ENCODE measurements around the gene EIF4B.

EIF4B gene

DNA sequence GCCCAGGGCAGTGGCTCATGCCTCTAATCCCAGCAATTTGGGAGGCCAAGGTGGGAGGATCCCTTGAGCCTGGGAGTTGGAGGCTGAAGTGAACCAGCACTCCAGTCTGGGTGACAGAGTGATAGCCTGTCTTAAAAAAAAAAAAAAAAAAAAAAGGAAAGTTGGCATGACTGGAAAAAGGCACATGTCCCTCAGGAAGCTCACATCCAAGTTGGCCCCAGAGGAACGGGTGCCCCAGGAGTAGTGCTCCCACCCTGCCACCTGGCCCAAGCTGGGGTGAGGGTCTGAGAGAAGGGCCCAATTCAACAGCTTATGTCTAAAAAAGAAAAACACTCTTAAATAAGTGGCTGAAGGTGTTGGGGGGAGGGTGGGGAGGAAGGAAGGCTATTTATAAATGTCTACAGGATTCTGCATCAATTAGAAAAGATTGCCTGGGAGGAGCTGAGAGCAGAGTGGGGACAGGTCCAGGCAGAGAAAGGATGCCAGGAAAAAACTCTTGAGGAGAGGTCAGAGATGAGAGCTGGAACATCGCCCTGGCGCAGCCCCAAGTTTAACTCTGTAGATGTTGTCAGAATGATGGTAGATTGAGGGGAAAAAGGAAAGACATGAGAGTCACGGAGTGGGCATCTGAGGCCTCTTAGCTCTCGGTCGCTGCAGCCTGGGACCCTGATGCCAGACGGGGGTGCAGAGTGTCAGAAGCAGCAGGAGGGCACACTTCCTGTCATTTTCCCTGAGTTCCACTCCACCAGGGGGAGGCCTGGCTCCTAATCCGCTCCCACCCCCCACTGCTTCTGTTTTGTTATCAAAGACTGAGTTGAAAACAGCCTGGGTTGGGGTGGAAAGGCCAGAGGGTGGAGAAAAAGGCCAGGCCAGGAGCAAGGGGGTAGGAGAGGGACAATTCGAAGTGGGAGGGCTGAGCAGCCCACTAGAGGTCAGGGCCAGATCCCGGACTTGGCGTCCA lies 65.6 kb downstream of the EIF4B start:
- DNase-seq = peak in 1 of 14 donors; percentile 14

DNA sequence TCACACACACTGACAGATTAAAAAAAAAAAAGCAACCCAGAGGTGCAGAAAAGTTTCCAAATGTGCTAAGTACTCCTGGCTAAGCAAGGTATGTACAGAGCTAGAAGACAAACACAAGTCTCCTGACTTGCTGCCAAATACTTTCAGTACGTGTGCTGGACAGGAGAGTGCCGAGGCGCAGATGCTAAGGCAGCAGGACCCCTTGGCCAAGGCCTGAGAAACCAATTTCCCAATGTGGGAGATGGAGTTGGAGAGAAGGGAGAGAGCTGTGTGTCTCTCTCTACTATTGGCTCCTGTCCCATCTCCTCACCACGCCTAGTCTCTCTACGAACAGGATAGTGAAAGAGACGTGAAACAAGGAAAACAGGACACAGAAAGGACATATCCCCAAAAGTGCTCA lies 67.6 kb downstream of the EIF4B start:
- no peak for DNase-seq

- no peak for DNase-seq
Measured at GRCh38 chr12:53074283-53074998, 68.2 kb downstream of the EIF4B start.

DNA sequence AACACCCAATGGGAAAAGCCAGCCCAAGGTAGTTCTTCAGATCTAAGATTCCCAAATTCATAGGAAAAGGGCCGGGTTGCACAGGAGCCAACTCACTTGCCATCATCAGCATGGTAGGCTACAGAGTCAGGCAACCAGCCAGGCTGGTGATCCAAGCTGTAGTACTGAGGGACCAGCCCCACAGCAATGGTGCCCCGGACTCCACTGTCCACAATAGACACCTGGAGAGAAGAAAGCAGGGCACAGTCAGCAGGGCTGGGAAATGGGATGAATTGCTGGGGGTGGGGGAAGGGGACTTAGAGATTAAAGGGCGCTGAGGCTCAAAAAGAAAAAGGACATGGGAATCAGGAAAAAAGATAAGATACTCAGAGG lies 68.7 kb downstream of the EIF4B start:
- DNase-seq = no peak

- DNase-seq = no peak
Measured at GRCh38 chr12:53076461-53076860, 70.2 kb downstream of the EIF4B start.

DNA sequence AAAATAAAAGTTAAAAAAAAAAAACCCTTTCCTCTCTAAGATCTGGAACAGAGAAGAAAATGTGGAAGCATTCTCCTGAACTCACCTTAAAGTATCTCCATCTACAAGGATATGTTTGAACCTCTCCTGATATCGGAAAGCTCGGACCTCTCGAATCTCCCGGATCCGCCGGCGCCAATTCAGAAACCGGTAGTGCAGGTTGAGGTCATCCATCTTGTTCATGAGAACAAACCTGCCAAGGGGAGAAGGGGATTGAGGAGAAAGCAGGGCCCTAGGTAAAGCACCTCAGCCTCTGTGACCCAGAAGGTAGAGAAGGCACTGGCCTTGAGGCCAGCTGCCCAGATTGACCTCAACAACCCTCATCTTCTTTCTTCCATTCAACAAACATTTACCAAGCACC lies 70.8 kb downstream of the EIF4B start:
- DNase-seq = no peak

GRCh38 chr12:53078425-53079225 lies 72.4 kb downstream of the EIF4B start:
- no peak for DNase-seq

GRCh38 chr12:53079226-53080117 lies 73.2 kb downstream of the EIF4B start, which contains the start of gene SPRYD3:
TSS of gene SPRYD3 (minus strand) at chr12:53079390. CDS start at chr12:53079333, 57 bp downstream.
- DNase-seq = peak; percentile 82 to 98 (median 96)

DNA sequence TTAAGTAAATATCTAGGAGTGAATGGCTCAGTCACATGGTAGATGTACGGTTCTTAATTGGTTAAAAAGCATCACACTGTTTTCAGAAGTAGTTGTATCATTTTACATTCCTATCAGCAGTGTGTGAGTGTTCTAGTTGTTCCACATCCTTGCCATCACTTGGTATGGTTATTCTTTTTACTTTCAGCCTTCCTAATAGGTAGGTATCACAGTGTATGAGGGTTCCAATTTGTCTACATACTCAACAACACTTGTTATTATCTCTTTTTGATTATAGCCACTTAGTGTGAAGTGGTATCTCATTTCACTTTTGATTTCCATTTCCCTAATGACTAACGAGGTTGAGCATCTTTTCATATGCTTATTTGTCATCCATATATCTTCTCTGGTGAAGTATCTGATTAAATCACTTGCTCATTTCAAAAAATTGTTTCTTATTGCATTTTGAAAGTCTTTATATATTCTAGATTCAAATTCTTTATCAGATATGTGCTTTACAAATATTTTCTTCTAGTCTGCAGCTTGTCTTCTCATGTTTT lies 76.5 kb downstream of the EIF4B start:
- no peak for DNase-seq

GRCh38 chr12:53086361-53086760 lies 80.1 kb downstream of the EIF4B start:
- no peak for DNase-seq

GRCh38 chr12:53090105-53090504 lies 83.8 kb downstream of the EIF4B start:
- no peak for DNase-seq

- DNase-seq = no peak
Measured at GRCh38 chr12:53090554-53090953, 84.3 kb downstream of the EIF4B start.

DNA sequence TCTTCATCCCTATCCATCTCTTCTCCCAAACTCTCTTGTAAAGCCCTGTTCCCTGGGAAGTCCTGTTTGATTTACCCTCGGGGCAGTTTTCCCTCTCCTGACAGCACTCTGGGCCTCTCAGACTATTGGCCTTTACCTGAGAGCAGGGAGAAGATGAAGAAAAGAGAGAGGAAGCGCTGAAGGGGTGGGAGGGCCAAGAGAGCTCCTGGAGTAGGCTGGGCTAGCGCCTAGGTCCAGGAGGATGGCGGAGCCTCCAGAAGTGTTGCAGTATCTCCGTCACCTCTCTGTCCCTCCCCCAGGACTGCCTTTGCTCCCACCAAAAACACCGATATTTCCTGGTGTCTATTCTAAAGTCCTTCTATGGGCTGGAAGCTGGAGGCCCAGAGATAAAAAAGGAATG lies 85.5 kb downstream of the EIF4B start:
- no peak for DNase-seq
